OCI-LY7 (cell line): Measurements from ENCODE around the gene ZNF407.

Experiments used
- CTCF ChIP-seq: fragments of 200-600 bp; sonication (generic); conservative IDR thresholded peaks from 2 replicates; pipeline ENCODE4 v1.5.1; 2014; ENCODE audit warnings: mild to moderate bottlenecking, antibody characterized with exemption, low read length, moderate library complexity, mixed read lengths
- EZH2phosphoT487 ChIP-seq: fragments of 200-600 bp; sonication (generic); IDR thresholded peaks from 2 replicates; pipeline ENCODE4 v1.6.1; 2018; ENCODE audit warnings: low read depth, borderline replicate concordance, mild to moderate bottlenecking, mixed run types, antibody characterized with exemption, low read length, moderate library complexity, mixed read lengths

- no peak for TF ChIP-seq CTCF
- TF ChIP-seq EZH2phosphoT487, result no peak
Measured at GRCh38 chr18:75106746-75107145, 509.1 kb downstream of the ZNF407 start.
